Tibial artery (tissue), 4 donors: Measurements from ENCODE around the gene PTPRN2.

Experiments
- DNase-seq, 2 donors: peaks; one replicate each; pipeline ENCODE4 v3.0.0-alpha.2; 2019
- H3K27ac ChIP-seq, 2 donors: fragments of 200-600 bp; sonication (generic) in 1 of 2; 1 replicate in 1 of 2; 2 replicates in 1 of 2; pipeline ENCODE4 v1.5.1; 2018 to 2019; ENCODE audit warnings: mild to moderate bottlenecking in 1 of 2
- H3K27me3 ChIP-seq, 2 donors: fragments of 200-600 bp; sonication (generic) in 1 of 2; one replicate each; pipeline versions ENCODE4 v1.5.1 to v1.6.0; 2016 to 2019
- H3K36me3 ChIP-seq, 3 donors: fragments of 200-600 bp; sonication (generic) in 2 of 3; one replicate each; pipeline ENCODE4 v1.5.1; 2016 to 2019; ENCODE audit warnings: mild to moderate bottlenecking in 2 of 3
- H3K4me1 ChIP-seq, 4 donors: fragments of 200-600 bp; sonication (generic) in 2 of 4; 1 replicate in 3 of 4; 2 replicates in 1 of 4; pipeline ENCODE4 v1.5.1; 2016 to 2019
- H3K4me3 ChIP-seq, 2 donors: fragments of 200-600 bp; sonication (generic) in 1 of 2; 1 replicate in 1 of 2; 2 replicates in 1 of 2; pipeline ENCODE4 v1.5.1; 2018 to 2019; ENCODE audit warnings: mild to moderate bottlenecking in 2 of 2
- H3K9me3 ChIP-seq, 3 donors: fragments of 200-600 bp; sonication (generic) in 1 of 3; one replicate each; pipeline ENCODE4 v1.5.1; 2016 to 2019
- CTCF ChIP-seq, 2 experiments: fragments of 200-600 bp in 1 of 2; fragments of 450-650 bp in 1 of 2; IDR thresholded peaks; one replicate each; pipeline ENCODE4 v1.5.1; 2017 to 2019; ENCODE audit warnings: antibody characterized with exemption in 2 of 2, mild to moderate bottlenecking in 1 of 2, moderate library complexity in 1 of 2
- intact Hi-C: fragments of 100-400 bp; cut with DNase I; formaldehyde crosslinking; loops from one replicate; pipeline ENCODE4 v1.15.0; 2023; ENCODE audit warnings: low total_unique reads

PTPRN2 gene

DNA sequence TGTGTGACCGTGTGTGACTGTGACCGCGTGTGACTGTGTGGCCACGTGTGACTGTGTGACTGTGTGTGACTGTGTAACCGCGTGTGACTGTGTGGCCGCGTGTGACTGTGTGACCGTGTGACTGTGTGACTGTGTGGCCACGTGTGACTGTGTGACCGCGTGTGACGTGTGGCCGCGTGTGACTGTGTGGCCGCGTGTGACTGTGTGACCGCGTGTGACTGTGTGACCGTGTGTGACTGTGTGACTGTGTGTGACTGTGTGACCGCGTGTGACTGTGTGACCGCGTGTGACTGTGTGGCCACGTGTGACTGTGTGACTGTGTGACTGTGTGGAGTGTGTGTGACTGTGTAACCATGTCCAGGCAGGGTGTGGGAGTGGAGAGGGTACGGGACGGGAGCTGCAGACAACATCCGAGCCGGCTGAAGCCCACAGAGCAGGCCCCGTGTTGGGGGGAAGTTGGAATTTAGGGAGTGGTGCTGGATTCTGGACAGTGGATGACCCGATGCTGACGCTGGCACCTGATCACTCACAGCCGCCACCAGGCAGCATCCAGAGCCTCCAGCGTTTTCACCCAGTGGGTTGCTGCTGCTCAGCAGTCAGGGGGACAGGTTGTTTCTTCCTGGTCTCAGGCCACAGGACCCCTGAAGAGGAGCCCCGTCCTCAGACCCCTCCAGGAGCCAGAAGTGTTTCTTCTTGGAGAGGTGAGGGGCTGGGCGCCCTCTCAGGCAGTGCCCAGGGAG lies 747.3 kb downstream of the PTPRN2 start:
- Histone ChIP-seq H3K27me3 (peaks cover 0 to 24% of the 10 kb centered on the region in 2 donors), H3K4me3 (no peak overlapping the region), H3K4me1 (no peaks in the 10 kb centered on the region), H3K36me3 (no peaks in the 10 kb centered on the region), H3K9me3 (peaks cover 0 to 9% (median 0%) of the 10 kb centered on the region in 3 donors), H3K27ac (no peak overlapping the region)
- intact Hi-C loops = no loop called here
- DNase-seq = no peak
- no peak for TF ChIP-seq CTCF (IDR thresholded peaks at IDR 0.05)

DNA sequence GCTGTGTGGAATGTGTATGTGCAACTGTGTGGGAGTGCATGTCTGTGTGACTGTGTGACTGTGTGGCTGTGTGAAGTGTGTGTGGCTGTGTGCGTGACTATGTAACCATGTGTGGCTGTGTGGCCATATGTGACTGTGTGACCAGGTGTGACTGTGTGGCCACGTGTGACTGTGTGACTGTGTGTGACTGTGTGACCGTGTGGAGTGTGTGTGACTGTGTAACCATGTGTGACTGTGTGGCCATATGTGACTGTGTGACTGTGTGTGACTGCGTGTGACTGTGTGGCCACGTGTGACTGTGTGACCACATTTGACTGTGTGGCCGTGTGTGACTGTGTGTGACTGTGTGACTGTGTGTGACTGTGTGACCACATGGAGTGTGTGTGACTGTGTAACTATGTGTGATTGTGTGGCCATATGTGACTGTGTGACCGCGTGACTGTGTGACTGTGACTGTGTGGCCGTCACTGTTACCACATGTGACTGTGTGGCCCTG lies 747.9 kb downstream of the PTPRN2 start:
- no peak overlapping the region for H3K4me3 ChIP-seq
- H3K27me3 ChIP-seq = peaks cover 0 to 24% of the 10 kb centered on the region in 2 donors
- H3K36me3 ChIP-seq = no peaks in the 10 kb centered on the region
- TF ChIP-seq CTCF (IDR thresholded peaks at IDR 0.05) = no peak
- H3K27ac ChIP-seq = no peak overlapping the region
- no peaks in the 10 kb centered on the region for H3K4me1 ChIP-seq
- H3K9me3 ChIP-seq = peaks cover 0 to 5% (median 0%) of the 10 kb centered on the region in 3 donors
- intact Hi-C loops = no loop called here
- no peak for DNase-seq

- Histone ChIP-seq H3K4me1 (no peaks in the 10 kb centered on the region), H3K27me3 (peaks cover 0 to 21% of the 10 kb centered on the region in 2 donors), H3K27ac (no peak overlapping the region), H3K36me3 (no peaks in the 10 kb centered on the region), H3K4me3 (no peak overlapping the region), H3K9me3 (no peaks in the 10 kb centered on the region)
- intact Hi-C loops = no loop called here
- TF ChIP-seq CTCF (IDR thresholded peaks at IDR 0.05) = no peak
- DNase-seq = no peak
These were observed 748.4 kb downstream of the PTPRN2 start for GRCh38 chr7:157839226-157839625.

GRCh38 chr7:157837561-157837960 lies 750.1 kb downstream of the PTPRN2 start:
- Histone ChIP-seq H3K27me3 (peaks cover 0 to 8% of the 10 kb centered on the region in 2 donors), H3K4me1 (no peaks in the 10 kb centered on the region), H3K9me3 (no peaks in the 10 kb centered on the region), H3K4me3 (no peak overlapping the region), H3K27ac (no peak overlapping the region), H3K36me3 (no peaks in the 10 kb centered on the region)
- TF ChIP-seq CTCF (IDR thresholded peaks at IDR 0.05) = no peak
- intact Hi-C loops = no loop called here
- no peak for DNase-seq

GRCh38 chr7:157837047-157837446 lies 750.6 kb downstream of the PTPRN2 start:
- Histone ChIP-seq H3K36me3 (no peaks in the 10 kb centered on the region), H3K4me3 (no peak overlapping the region), H3K27ac (no peak overlapping the region), H3K9me3 (no peaks in the 10 kb centered on the region), H3K4me1 (no peaks in the 10 kb centered on the region), H3K27me3 (peaks cover 0 to 8% of the 10 kb centered on the region in 2 donors)
- no peak for DNase-seq
- TF ChIP-seq CTCF (IDR thresholded peaks at IDR 0.05) = no peak
- intact Hi-C loops = no loop called here
